HG03521 (cell line): ENCODE results near the gene LAYN.

Source experiments
- ATAC-seq: cut with Tn5 transposase; IDR thresholded peaks from one replicate; pipeline ENCODE4 v1.9.1; 2021; ENCODE audit warnings: mild to moderate bottlenecking, moderate library complexity; ENCODE audit not compliant: unreplicated experiment

The LAYN gene

GRCh38 chr11:111561306-111561705 is 20.8 kb downstream of the LAYN start:
- no peak for ATAC-seq

GRCh38 chr11:111561791-111562325 is 21.3 kb downstream of the LAYN start:
- no peak for ATAC-seq

- no peak for ATAC-seq
Observed at GRCh38 chr11:111562692-111563389, 22.3 kb downstream of the LAYN start.

- no peak for ATAC-seq
Observed at GRCh38 chr11:111565114-111565720, 24.7 kb downstream of the LAYN start.

GRCh38 chr11:111566324-111566723 is 25.8 kb downstream of the LAYN start:
- no peak for ATAC-seq

- ATAC-seq = no peak
Observed at GRCh38 chr11:111569476-111569875, 29.0 kb downstream of the LAYN start.

GRCh38 chr11:111570796-111571195 is 30.3 kb downstream of the LAYN start:
- ATAC-seq = no peak

GRCh38 chr11:111571829-111572501 is 31.4 kb downstream of the LAYN start:
- ATAC-seq = no peak

- no peak for ATAC-seq
Observed at GRCh38 chr11:111572581-111572980, 32.1 kb downstream of the LAYN start.

GRCh38 chr11:111573821-111574249 is 33.3 kb downstream of the LAYN start:
- no peak for ATAC-seq

- no peak for ATAC-seq
Observed at GRCh38 chr11:111574373-111575225, 34.1 kb downstream of the LAYN start.

GRCh38 chr11:111575740-111576139 is 35.2 kb downstream of the LAYN start:
- ATAC-seq = no peak

GRCh38 chr11:111577821-111578220 is 37.3 kb downstream of the LAYN start:
- no peak for ATAC-seq

GRCh38 chr11:111581341-111581740 is 40.8 kb downstream of the LAYN start:
- ATAC-seq = no peak

- no peak for ATAC-seq
Observed at GRCh38 chr11:111582163-111582562, 41.6 kb downstream of the LAYN start.

GRCh38 chr11:111582881-111583280 is 42.4 kb downstream of the LAYN start:
- ATAC-seq = no peak

GRCh38 chr11:111585371-111585770 is 44.9 kb downstream of the LAYN start:
- ATAC-seq = no peak

GRCh38 chr11:111586388-111586831 is 45.9 kb downstream of the LAYN start:
- ATAC-seq = no peak

- ATAC-seq = no peak
Observed at GRCh38 chr11:111589114-111589513, 48.6 kb downstream of the LAYN start.

- ATAC-seq = no peak
Observed at GRCh38 chr11:111589886-111590499, 49.5 kb downstream of the LAYN start.
